BLaER1 treated with 17β-estradiol and CSF1 and Interleukin-3, amounts not matched to agents 10 nM and 100 nM (cell line): Measurements from ENCODE around the gene PMEPA1.
A peak's percentile ranks its signal among the peaks of the same experiment; 100 is the strongest.

Source experiments
- H3K27ac ChIP-seq, 11 experiments: shearing (Covaris generic); formaldehyde crosslinking; 2 replicates each; pipeline ENCODE4 v1.8.1; 2022
- H3K27me3 ChIP-seq, 11 experiments: shearing (Covaris generic); formaldehyde crosslinking; 2 replicates each; pipeline ENCODE4 v1.8.1; 2022
- H3K36me3 ChIP-seq, 11 experiments: shearing (Covaris generic); formaldehyde crosslinking; 2 replicates each; pipeline ENCODE4 v1.8.1; 2022
- H3K4me1 ChIP-seq, 10 experiments: shearing (Covaris generic); formaldehyde crosslinking; 2 replicates each; pipeline ENCODE4 v1.8.1; 2022
- H3K4me2 ChIP-seq, 11 experiments: shearing (Covaris generic); formaldehyde crosslinking; 2 replicates each; pipeline ENCODE4 v1.8.1; 2022
- H3K4me3 ChIP-seq, 10 experiments: shearing (Covaris generic); formaldehyde crosslinking; 2 replicates each; pipeline ENCODE4 v1.8.1; 2022
- H3K9ac ChIP-seq, 11 experiments: shearing (Covaris generic); formaldehyde crosslinking; 2 replicates each; pipeline ENCODE4 v1.8.1; 2022
- H3K9me3 ChIP-seq, 11 experiments: shearing (Covaris generic); formaldehyde crosslinking; replicated peaks in 1 of 11; 2 replicates each; pipeline ENCODE4 v1.8.1; 2022
- H4K20me1 ChIP-seq, 11 experiments: shearing (Covaris generic); formaldehyde crosslinking; 2 replicates each; pipeline ENCODE4 v1.8.1; 2022
- Cebpa-rat ChIP-seq, 11 experiments: shearing (Covaris generic); IDR thresholded peaks; 2 replicates each; pipeline ENCODE4 v1.8.1; 2022

The PMEPA1 gene

GRCh38 chr20:57742507-57743181 is 32.8 kb upstream of the PMEPA1 start:
- H3K36me3 ChIP-seq = no peaks in the 10 kb centered on the region
- H3K9ac ChIP-seq = no peak overlapping the region
- no peak overlapping the region for H3K4me2 ChIP-seq
- no peaks in the 10 kb centered on the region for H3K27me3 ChIP-seq
- no peaks in the 10 kb centered on the region for H3K9me3 ChIP-seq
- no peaks in the 10 kb centered on the region for H3K4me1 ChIP-seq
- H4K20me1 ChIP-seq = no peaks in the 10 kb centered on the region
- H3K4me3 ChIP-seq = no peak overlapping the region
- H3K27ac ChIP-seq = no peak overlapping the region
- no peak for TF ChIP-seq Cebpa-rat (IDR thresholded peaks at IDR 0.05)

DNA sequence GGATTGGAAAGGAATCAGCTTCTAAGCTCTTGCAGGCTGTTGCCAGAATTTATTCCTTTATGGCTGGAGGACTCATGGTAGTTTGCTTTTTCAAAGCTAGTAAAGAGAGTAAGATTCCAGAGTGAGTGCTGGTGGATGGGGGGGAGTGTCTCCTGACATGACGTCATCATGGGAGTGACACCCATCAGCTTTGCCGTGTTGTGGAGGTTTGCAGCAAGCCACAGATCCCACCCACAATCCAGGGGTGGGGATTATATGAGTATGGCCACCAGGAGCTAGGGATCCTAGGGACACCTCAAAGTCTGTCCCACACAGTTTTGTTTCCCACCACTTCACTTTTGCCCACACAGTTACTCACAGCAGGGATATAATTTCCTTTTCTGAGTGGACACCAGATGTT is 28.7 kb upstream of the PMEPA1 start:
- no peaks in the 10 kb centered on the region for H3K27me3 ChIP-seq
- no peaks in the 10 kb centered on the region for H4K20me1 ChIP-seq
- no peaks in the 10 kb centered on the region for H3K36me3 ChIP-seq
- H3K9ac ChIP-seq = no peak overlapping the region
- no peak overlapping the region for H3K4me3 ChIP-seq
- H3K9me3 ChIP-seq = no peaks in the 10 kb centered on the region
- H3K4me2 ChIP-seq = no peak overlapping the region
- H3K4me1 ChIP-seq = peaks cover 0 to 16% (median 4%) of the 10 kb centered on the region in 10 experiments; a peak in 6 of 20 replicates
- TF ChIP-seq Cebpa-rat (IDR thresholded peaks at IDR 0.05) = no peak
- no peak overlapping the region for H3K27ac ChIP-seq

GRCh38 chr20:57738053-57738452 is 28.2 kb upstream of the PMEPA1 start:
- Histone ChIP-seq H4K20me1 (no peaks in the 10 kb centered on the region), H3K4me2 (no peak overlapping the region), H3K9ac (no peak overlapping the region), H3K4me3 (no peak overlapping the region), H3K36me3 (no peaks in the 10 kb centered on the region), H3K4me1 (peaks cover 0 to 16% (median 4%) of the 10 kb centered on the region in 10 experiments; a peak in 6 of 20 replicates), H3K9me3 (no peaks in the 10 kb centered on the region), H3K27ac (no peak overlapping the region), H3K27me3 (no peaks in the 10 kb centered on the region)
- TF ChIP-seq Cebpa-rat (IDR thresholded peaks at IDR 0.05) = no peak

DNA sequence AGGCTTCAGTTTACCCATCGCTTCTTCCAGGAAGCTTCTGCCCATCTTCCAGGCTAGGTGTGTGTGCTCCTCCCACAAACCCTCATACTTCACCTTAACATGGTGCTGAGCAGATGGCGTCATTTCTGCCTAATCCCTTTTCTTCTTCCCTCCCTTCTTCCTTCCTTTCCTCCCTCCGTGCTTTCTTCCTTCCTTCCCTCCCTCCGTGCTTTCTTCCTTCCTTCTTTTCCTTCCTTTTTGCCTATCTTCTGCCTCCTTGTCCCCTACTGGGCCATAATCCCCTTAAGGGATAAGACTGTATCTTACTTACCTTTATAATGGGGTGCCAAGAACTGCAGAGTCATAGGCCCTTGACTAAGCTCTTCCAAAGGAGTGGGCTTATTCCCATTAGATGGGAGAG is 27.5 kb upstream of the PMEPA1 start:
- Histone ChIP-seq H3K4me1 (peaks cover 0 to 19% (median 5%) of the 10 kb centered on the region in 10 experiments; a peak in 10 of 20 replicates), H3K27ac (no peak overlapping the region), H3K4me2 (no peak overlapping the region)

DNA sequence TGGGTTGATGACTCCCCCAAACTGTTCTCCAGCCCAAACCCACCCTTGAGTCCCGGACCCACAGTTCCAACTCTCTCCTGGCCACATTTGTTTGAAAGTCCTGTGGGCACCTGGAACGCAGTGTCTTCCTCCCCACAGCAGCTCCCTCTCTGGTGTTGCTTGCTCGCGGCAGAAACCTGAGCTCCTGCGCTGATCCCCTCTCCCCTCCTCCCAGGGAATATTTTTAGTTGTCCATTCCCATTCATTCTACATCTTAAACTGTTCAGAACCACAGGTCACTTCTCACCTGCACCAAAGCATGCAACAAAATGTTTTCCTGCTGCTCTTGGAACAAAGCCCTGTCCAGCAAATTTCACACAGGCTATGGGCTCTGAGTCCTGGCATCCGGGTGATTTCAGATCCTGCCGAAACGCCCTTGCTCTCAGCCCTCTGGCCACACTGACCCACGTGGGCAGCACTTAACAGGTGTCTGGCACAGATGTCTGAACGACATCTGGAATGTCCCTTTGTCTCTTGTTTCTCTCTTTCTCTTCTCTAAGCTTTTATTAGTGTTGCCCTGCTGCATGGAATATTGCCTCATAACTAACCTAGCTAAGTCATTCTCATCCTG is 27.0 kb upstream of the PMEPA1 start:
- no peak for TF ChIP-seq Cebpa-rat (IDR thresholded peaks at IDR 0.05)
- Histone ChIP-seq H3K27ac (no peak overlapping the region), H3K9ac (no peak overlapping the region), H3K36me3 (no peaks in the 10 kb centered on the region), H3K4me2 (0 out of 22 replicates have a peak overlapping the region, but pooled peaks of 1 of the 11 experiments have one; percentile 35), H4K20me1 (no peaks in the 10 kb centered on the region), H3K9me3 (no peaks in the 10 kb centered on the region), H3K27me3 (no peaks in the 10 kb centered on the region), H3K4me1 (peaks cover 0 to 24% (median 8%) of the 10 kb centered on the region in 10 experiments; a peak in 10 of 20 replicates), H3K4me3 (no peak overlapping the region)

More for the DNA sequence above, 27.5 kb upstream of the PMEPA1 start:
- Histone ChIP-seq H3K9ac (no peak overlapping the region), H3K36me3 (no peaks in the 10 kb centered on the region), H3K27me3 (no peaks in the 10 kb centered on the region), H3K9me3 (no peaks in the 10 kb centered on the region), H4K20me1 (no peaks in the 10 kb centered on the region), H3K4me3 (no peak overlapping the region)
- TF ChIP-seq Cebpa-rat (IDR thresholded peaks at IDR 0.05) = no peak

GRCh38 chr20:57735831-57736737 is 26.3 kb upstream of the PMEPA1 start:
- Histone ChIP-seq H3K4me2 (peak overlapping the region in 3 of 11 experiments; percentile 8 to 35 (median 27); a peak in 6 of 22 replicates), H3K27ac (no peak overlapping the region), H3K4me3 (no peak overlapping the region), H3K36me3 (no peaks in the 10 kb centered on the region), H3K4me1 (peaks cover 0 to 31% (median 13%) of the 10 kb centered on the region in 10 experiments; a peak in 12 of 20 replicates), H4K20me1 (no peaks in the 10 kb centered on the region), H3K9ac (no peak overlapping the region), H3K9me3 (no peaks in the 10 kb centered on the region), H3K27me3 (no peaks in the 10 kb centered on the region)
- TF ChIP-seq Cebpa-rat (IDR thresholded peaks at IDR 0.05) = no peak

DNA sequence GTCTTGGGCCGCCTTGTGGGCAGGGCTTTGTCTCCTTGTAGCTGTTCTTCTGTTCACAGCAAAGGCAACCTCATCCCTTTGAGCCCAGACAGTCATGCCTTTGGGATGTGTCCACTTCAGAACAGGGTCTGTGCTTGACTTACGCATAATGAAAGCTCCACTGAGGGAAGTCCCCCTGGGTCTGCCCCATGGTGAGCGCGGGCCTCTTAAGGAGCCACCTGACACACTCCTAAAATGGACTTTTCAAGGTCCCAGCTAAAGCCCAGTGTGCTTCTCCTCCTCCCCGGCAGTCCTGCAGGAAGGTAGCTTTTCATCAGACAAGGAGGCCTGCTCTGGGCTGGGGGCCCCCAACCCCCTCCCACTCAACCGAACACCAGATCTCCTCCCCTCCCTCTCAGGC is 24.9 kb upstream of the PMEPA1 start:
- H3K36me3 ChIP-seq = no peaks in the 10 kb centered on the region
- TF ChIP-seq Cebpa-rat (IDR thresholded peaks at IDR 0.05) = no peak
- H3K9ac ChIP-seq = no peak overlapping the region
- no peak overlapping the region for H3K4me3 ChIP-seq
- 0 out of 22 replicates have a peak, but pooled peaks cover 0 to 4% (median 0%) of the 10 kb centered on the region in 11 experiments for H4K20me1 ChIP-seq
- no peak overlapping the region for H3K27ac ChIP-seq
- no peaks in the 10 kb centered on the region for H3K9me3 ChIP-seq
- H3K27me3 ChIP-seq = peaks cover 0 to 10% (median 0%) of the 10 kb centered on the region in 11 experiments; a peak in 3 of 22 replicates
- H3K4me1 ChIP-seq = peaks cover 0 to 45% (median 25%) of the 10 kb centered on the region in 10 experiments; a peak in 16 of 20 replicates
- no peak overlapping the region for H3K4me2 ChIP-seq

DNA sequence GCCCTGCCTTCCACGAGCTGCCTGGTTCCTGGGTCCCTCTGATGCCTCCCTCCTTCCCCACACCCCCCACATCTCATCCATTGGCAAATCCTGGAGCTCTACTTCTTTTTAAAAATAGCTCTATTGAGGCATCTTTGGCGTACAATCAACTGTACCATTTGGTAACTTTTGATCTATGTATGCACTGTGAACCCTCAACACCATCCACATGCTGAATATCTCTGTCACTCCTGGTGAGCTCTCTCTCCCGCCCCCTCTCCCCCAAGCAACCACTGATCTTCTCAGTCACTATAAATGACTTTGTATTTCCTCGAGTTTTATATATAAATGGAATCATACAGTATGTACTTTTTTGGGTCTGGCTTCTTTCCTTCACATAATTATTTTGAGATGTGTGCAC is 22.4 kb upstream of the PMEPA1 start:
- Histone ChIP-seq H3K27me3 (peaks cover 0 to 13% (median 0%) of the 10 kb centered on the region in 11 experiments; a peak in 3 of 22 replicates), H4K20me1 (0 out of 22 replicates have a peak, but pooled peaks cover 0 to 4% (median 0%) of the 10 kb centered on the region in 11 experiments), H3K36me3 (no peaks in the 10 kb centered on the region), H3K4me1 (peaks cover 0 to 59% (median 29%) of the 10 kb centered on the region in 10 experiments; a peak in 16 of 20 replicates), H3K9me3 (no peaks in the 10 kb centered on the region), H3K9ac (no peak overlapping the region), H3K4me3 (no peak overlapping the region), H3K27ac (no peak overlapping the region), H3K4me2 (peak overlapping the region in 6 of 11 experiments; percentile 0 to 90 (median 78); a peak in 8 of 22 replicates)
- TF ChIP-seq Cebpa-rat (IDR thresholded peaks at IDR 0.05) = no peak

GRCh38 chr20:57728762-57729161 is 18.9 kb upstream of the PMEPA1 start:
- Histone ChIP-seq H4K20me1 (0 out of 22 replicates have a peak, but pooled peaks cover 0 to 4% (median 0%) of the 10 kb centered on the region in 11 experiments), H3K27me3 (peaks cover 0 to 13% (median 0%) of the 10 kb centered on the region in 11 experiments; a peak in 3 of 22 replicates), H3K9me3 (no peaks in the 10 kb centered on the region), H3K4me2 (no peak overlapping the region), H3K27ac (no peak overlapping the region), H3K4me1 (peaks cover 0 to 47% (median 29%) of the 10 kb centered on the region in 10 experiments; a peak in 16 of 20 replicates), H3K4me3 (no peak overlapping the region), H3K9ac (no peak overlapping the region), H3K36me3 (no peaks in the 10 kb centered on the region)
- no peak for TF ChIP-seq Cebpa-rat (IDR thresholded peaks at IDR 0.05)
